HEK293T (cell line): ENCODE results near the gene SPSB2.
"Not testable (repeated sequence)": the region's sequence is repeated elsewhere in the genome, so short reads cannot be mapped to it uniquely, and the experiment has no call there.

ENCODE experiments used
- ARNT ChIP-seq: fragments of 450-650 bp; IDR thresholded peaks from 2 replicates; pipeline ENCODE4 v1.6.1; 2017; ENCODE audit warnings: mild to moderate bottlenecking
- BHLHE40 ChIP-seq: fragments of 450-650 bp; IDR thresholded peaks from 2 replicates; pipeline ENCODE4 v1.6.1; 2016; ENCODE audit warnings: mild to moderate bottlenecking, moderate library complexity, borderline replicate concordance
- ELF4 ChIP-seq: fragments of 450-650 bp; IDR thresholded peaks from 2 replicates; pipeline ENCODE4 v1.6.1; 2017; ENCODE audit warnings: antibody characterized with exemption
- FOXA1 ChIP-seq: fragments of 450-650 bp; IDR thresholded peaks from 2 replicates; pipeline ENCODE4 v1.6.1; 2016; ENCODE audit warnings: mild to moderate bottlenecking
- FOXK2 ChIP-seq: fragments of 450-650 bp; IDR thresholded peaks from 2 replicates; pipeline ENCODE4 v1.6.1; 2016; ENCODE audit warnings: mild to moderate bottlenecking
- FOXM1 ChIP-seq: fragments of 450-650 bp; IDR thresholded peaks from 2 replicates; pipeline ENCODE4 v1.6.1; 2017; ENCODE audit warnings: mild to moderate bottlenecking, borderline replicate concordance
- HDGF ChIP-seq: fragments of 450-650 bp; IDR thresholded peaks from 2 replicates; pipeline ENCODE4 v1.6.1; 2017; ENCODE audit warnings: antibody characterized with exemption, borderline replicate concordance
- L3MBTL2 ChIP-seq: fragments of 450-650 bp; conservative IDR thresholded peaks from 2 replicates; pipeline ENCODE4 v1.6.1; 2016; ENCODE audit warnings: mild to moderate bottlenecking
- NFRKB ChIP-seq: fragments of 450-650 bp; IDR thresholded peaks from 2 replicates; pipeline ENCODE4 v1.6.1; 2016; ENCODE audit warnings: mild to moderate bottlenecking, moderate library complexity
- SP1 ChIP-seq: fragments of 450-650 bp; IDR thresholded peaks from 2 replicates; pipeline ENCODE4 v1.6.1; 2017
- TARDBP ChIP-seq: fragments of 450-650 bp; IDR thresholded peaks from 2 replicates; pipeline ENCODE4 v1.6.1; 2016

GRCh38 chr12:6870304-6870703, 2.8 kb downstream of the SPSB2 start:
- TF ChIP-seq ARNT, HDGF, SP1, ELF4, NFRKB, TARDBP, FOXA1, FOXM1, BHLHE40, FOXK2, L3MBTL2: not testable (repeated sequence)
